Tibial nerve (tissue), 4 donors: ENCODE measurements around the gene NQO2. TPM values are rescaled to one million over a fixed set of nuclear protein-coding genes. Genes with fewer than 3 reads are reported as not detected.
"Not testable (repeated sequence)": the region's sequence is repeated elsewhere in the genome, so short reads cannot be mapped to it uniquely, and the experiment has no call there.

ENCODE experiments used
- DNase-seq, 2 donors: peaks; one replicate each; pipeline ENCODE4 v3.0.0-alpha.2; 2019; ENCODE audit warnings: low spot score in 2 of 2
- H3K27ac ChIP-seq, 4 donors: fragments of 200-600 bp; sonication (generic) in 3 of 4; one replicate each; pipeline ENCODE4 v1.5.1; 2017 to 2019; ENCODE audit warnings: mild to moderate bottlenecking in 1 of 4
- H3K27me3 ChIP-seq, 2 donors: fragments of 200-600 bp; sonication (generic) in 1 of 2; one replicate each; pipeline versions ENCODE4 v1.5.1 to v1.6.0; 2017 to 2019
- H3K36me3 ChIP-seq, 3 donors: fragments of 200-600 bp; sonication (generic); one replicate each; pipeline ENCODE4 v1.5.1; 2018 to 2019
- H3K4me1 ChIP-seq, 4 donors: fragments of 200-600 bp; sonication (generic) in 3 of 4; one replicate each; pipeline ENCODE4 v1.5.1; 2017 to 2019
- H3K4me3 ChIP-seq, 4 donors: fragments of 200-600 bp; sonication (generic) in 3 of 4; one replicate each; pipeline ENCODE4 v1.5.1; 2017 to 2019; ENCODE audit warnings: mild to moderate bottlenecking in 1 of 4, moderate library complexity in 1 of 4
- H3K9me3 ChIP-seq, 4 donors: fragments of 200-600 bp; sonication (generic) in 3 of 4; one replicate each; pipeline ENCODE4 v1.5.1; 2017 to 2019
- CTCF ChIP-seq, 5 experiments: fragments of 200-600 bp in 3 of 5; fragments of 450-650 bp in 2 of 5; sonication (generic) in 3 of 5; IDR thresholded peaks; one replicate each; pipeline ENCODE4 v1.5.1; 2016 to 2019; ENCODE audit warnings: antibody characterized with exemption in 5 of 5, mild to moderate bottlenecking in 3 of 5, moderate library complexity in 2 of 5
- EP300 ChIP-seq, 2 donors: sonication (generic); formaldehyde crosslinking; IDR thresholded peaks; one replicate each; pipeline ENCODE4 v1.6.1; 2017; ENCODE audit warnings: antibody characterized with exemption in 2 of 2, mild to moderate bottlenecking in 1 of 2
- POLR2A ChIP-seq, 2 donors: fragments of 450-650 bp; IDR thresholded peaks; one replicate each; pipeline ENCODE4 v1.6.1; 2017; ENCODE audit warnings: antibody characterized with exemption in 2 of 2, mild to moderate bottlenecking in 2 of 2, moderate library complexity in 2 of 2
- WGBS, 2 donors: methylation state at CpG; one replicate each; pipeline ENCODE4 v1.1.5; 2018; 5-methylcytosine and 5-hydroxymethylcytosine counted together
- total RNA-seq, 4 donors: library from RNA; depleted of rRNA; stranded (reverse); fragments of >200 nt; gene quantifications; one replicate each; pipeline ENCODE4 v1.1.0, GENCODE V29; 2016

NQO2 gene
- total RNA-seq, 4 donors from 2014 or later = 18.8 to 33.6 (median 25.8) TPM

- TF ChIP-seq CTCF (IDR thresholded peaks at IDR 0.05) (no peak), POLR2A (IDR thresholded peaks at IDR 0.05) (no peak), EP300 (IDR thresholded peaks at IDR 0.05) (no peak)
- peaks cover 0 to 63% (median 3%) of the 10 kb centered on the region in 3 donors for H3K36me3 ChIP-seq
- no peaks in the 10 kb centered on the region for H3K9me3 ChIP-seq
- H3K4me1 ChIP-seq = peaks cover 0 to 28% (median 4%) of the 10 kb centered on the region in 4 donors
- DNase-seq = no peak
- no peaks in the 10 kb centered on the region for H3K27me3 ChIP-seq
- no peak overlapping the region for H3K4me3 ChIP-seq
- 91 to 95% methylated on average over 9 of the region's 9 CpGs for WGBS, 2 donors
- no peak overlapping the region for H3K27ac ChIP-seq
Observed at GRCh38 chr6:3005077-3005476, 5.4 kb downstream of the NQO2 start.

- peaks cover 0 to 71% (median 10%) of the 10 kb centered on the region in 3 donors for H3K36me3 ChIP-seq
- TF ChIP-seq POLR2A (IDR thresholded peaks at IDR 0.05) = no peak
- TF ChIP-seq CTCF (IDR thresholded peaks at IDR 0.05) = no peak
- no peak for TF ChIP-seq EP300 (IDR thresholded peaks at IDR 0.05)
- H3K9me3 ChIP-seq = peaks cover 0 to 5% (median 0%) of the 10 kb centered on the region in 4 donors
- H3K4me3 ChIP-seq = no peak overlapping the region
- DNase-seq = no peak
- WGBS, 2 donors = 89 to 95% methylated on average over 9 of the region's 9 CpGs
- H3K4me1 ChIP-seq = peaks cover 0 to 21% (median under 1%) of the 10 kb centered on the region in 4 donors
- H3K27ac ChIP-seq = no peak overlapping the region
- no peaks in the 10 kb centered on the region for H3K27me3 ChIP-seq
Observed at GRCh38 chr6:3005874-3006273, 6.2 kb downstream of the NQO2 start.

- Histone ChIP-seq H3K4me3 (no peak overlapping the region), H3K9me3 (peaks cover 0 to 11% (median 2%) of the 10 kb centered on the region in 4 donors), H3K36me3 (peaks cover 0 to 77% (median 10%) of the 10 kb centered on the region in 3 donors), H3K27me3 (no peaks in the 10 kb centered on the region), H3K27ac (no peak overlapping the region), H3K4me1 (peaks cover 0 to 15% (median 0%) of the 10 kb centered on the region in 4 donors)
- DNase-seq = no peak
- TF ChIP-seq CTCF (IDR thresholded peaks at IDR 0.05) (no peak), POLR2A (IDR thresholded peaks at IDR 0.05) (no peak), EP300 (IDR thresholded peaks at IDR 0.05) (no peak)
- 90 to 92% methylated on average over 5 of the region's 5 CpGs for WGBS, 2 donors
Observed at GRCh38 chr6:3006476-3006875, 6.8 kb downstream of the NQO2 start.

GRCh38 chr6:3007571-3007970, 7.9 kb downstream of the NQO2 start:
- 97% methylated on average over 3 of the region's 3 CpGs for WGBS, 2 donors
- peaks cover 0 to 4% (median 0%) of the 10 kb centered on the region in 4 donors for H3K4me1 ChIP-seq
- H3K36me3 ChIP-seq = peaks cover 0 to 88% (median 10%) of the 10 kb centered on the region in 3 donors
- TF ChIP-seq CTCF (IDR thresholded peaks at IDR 0.05) = no peak
- no peak for TF ChIP-seq POLR2A (IDR thresholded peaks at IDR 0.05)
- TF ChIP-seq EP300 (IDR thresholded peaks at IDR 0.05) = no peak
- H3K4me3 ChIP-seq = no peak overlapping the region
- H3K27me3 ChIP-seq = no peaks in the 10 kb centered on the region
- peaks cover 0 to 22% (median 3%) of the 10 kb centered on the region in 4 donors for H3K9me3 ChIP-seq
- no peak for DNase-seq
- H3K27ac ChIP-seq = no peak overlapping the region

- H3K27ac ChIP-seq, H3K4me1 ChIP-seq, DNase-seq, H3K27me3 ChIP-seq, H3K4me3 ChIP-seq: not testable (repeated sequence)
- 89 to 91% methylated on average over 17 of the region's 17 CpGs for WGBS, 2 donors
- peaks cover 0 to 22% (median 3%) of the 10 kb centered on the region in 4 donors for H3K9me3 ChIP-seq
- peaks cover 0 to 98% (median 10%) of the 10 kb centered on the region in 3 donors for H3K36me3 ChIP-seq
Observed at GRCh38 chr6:3008712-3009265, 9.1 kb downstream of the NQO2 start.
